Activated T-cell treated with anti-CD3 and anti-CD28 coated beads for 4 hours (primary cell): ENCODE measurements around the gene CNTNAP2.

ENCODE experiments used
- DNase-seq: peaks from one replicate; pipeline ENCODE4 v3.0.0-alpha.2; 2020

CNTNAP2 gene

DNA sequence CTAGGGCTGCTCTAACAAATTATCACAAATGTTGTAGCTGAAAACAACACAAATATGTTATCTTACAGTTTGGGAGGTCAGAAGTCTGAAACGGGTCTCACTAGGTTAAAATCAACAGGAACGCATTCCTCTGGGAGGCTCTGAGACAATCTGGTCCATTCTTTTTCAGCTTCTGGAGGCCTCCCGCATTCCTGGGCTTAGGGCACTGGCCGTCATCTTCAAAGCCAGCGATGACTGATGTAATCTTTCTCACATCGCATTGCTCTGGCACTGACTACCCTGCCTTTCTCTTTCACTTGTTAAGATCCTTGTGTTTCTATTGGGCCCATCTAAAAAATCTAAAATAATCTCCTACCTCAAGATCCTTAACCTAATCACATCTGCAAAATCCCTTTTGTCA is 1402.5 kb downstream of the CNTNAP2 start:
- DNase-seq, result no peak

DNA sequence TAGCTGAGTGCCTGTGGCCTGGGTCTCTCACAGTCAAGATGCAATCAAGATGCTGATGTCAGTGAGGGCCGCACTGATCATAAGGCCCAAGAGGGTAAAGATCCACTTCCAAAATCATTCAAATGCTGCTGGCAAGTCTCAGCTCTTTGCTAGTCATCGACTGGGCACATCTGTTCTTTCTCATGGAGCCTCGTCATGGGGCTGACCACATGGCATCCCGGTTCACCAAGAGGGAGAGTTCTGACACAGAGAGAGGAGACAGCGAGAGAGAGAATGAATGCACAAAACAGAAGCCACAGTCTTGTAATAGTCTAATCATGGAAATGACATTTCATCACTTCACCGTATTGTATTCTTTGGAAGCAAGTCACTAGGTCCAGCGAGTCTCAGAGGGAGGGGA is 1406.5 kb downstream of the CNTNAP2 start:
- no peak for DNase-seq

DNA sequence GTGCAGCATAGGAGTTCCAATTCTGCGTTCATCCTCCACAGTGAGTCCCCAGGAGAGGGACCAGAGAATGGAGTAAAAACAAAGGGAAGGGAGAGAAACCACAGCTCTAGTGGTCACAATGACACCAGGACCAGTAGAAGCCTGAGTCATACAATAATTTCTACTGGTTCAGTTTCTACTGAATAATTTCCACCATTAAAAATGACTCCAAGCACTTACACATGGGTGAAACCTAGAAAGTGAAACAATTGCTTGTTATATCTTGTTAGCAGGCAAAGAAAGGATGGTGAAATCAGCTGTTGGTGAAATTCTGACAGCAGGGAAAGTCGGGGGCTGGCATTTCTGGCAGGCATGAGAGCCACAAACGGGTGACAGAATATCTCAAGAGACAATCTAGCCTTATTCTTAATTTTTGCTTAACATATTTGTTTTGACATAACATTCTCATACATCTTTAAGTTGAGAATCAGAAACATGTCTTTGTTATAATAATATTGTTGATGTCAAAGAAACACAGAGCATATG is 1408.2 kb downstream of the CNTNAP2 start:
- DNase-seq, result no peak

DNA sequence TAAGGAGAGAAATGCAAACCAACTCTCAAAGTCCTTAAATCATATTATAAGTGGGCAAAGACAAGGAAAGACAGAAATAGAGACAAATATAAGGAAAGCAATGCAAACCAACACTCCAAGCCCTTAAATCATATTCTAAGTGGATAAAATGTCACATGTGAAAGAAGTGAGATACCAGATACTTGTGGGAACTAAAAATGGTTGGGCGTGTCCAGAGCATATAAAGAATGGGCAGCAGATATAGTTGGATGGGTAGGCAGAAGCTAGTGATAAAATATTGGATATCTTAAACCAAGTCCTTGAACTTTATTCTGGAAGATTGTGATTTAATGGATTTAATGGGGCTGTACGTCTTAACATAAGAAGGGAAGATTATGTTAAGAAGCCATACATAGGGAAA is 1408.7 kb downstream of the CNTNAP2 start:
- DNase-seq, result no peak

DNA sequence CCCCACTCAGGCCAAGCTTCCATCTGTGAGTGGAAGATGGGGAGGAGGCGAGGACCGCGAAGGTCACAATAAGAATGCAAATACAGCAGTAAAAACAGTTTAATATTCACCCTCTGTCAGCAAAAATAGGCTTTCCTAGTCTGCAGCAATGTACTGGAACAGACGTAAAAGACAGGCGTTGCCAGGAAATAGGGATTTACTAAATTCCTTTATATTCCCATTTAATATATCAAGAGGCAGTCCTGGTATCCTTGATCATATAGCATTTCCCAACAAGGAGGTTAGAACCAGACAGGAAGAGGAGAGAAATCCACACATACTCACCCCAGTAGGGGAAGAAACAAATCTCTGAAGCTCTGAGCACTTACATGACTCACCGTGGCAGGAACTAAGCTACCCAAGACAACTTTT is 1419.1 kb downstream of the CNTNAP2 start:
- DNase-seq, result no peak

DNA sequence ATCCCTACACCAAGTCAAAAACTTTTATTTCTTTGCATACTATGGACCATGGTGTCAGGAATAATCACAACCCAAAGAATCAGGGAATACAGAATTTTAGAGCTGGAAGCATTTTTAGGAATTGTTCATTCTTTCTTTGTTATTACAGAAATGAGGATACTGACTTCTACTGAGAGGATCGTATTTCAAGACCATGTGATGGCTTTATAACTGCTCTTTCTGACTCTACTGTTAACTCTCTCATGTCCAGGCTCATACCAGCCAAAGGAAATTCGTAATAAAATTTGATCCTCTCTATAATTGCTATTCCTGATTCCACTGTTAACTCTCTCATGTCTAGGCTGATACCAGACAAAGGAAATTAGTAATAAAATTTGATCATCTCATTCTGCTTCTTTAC is 1423.1 kb downstream of the CNTNAP2 start:
- no peak for DNase-seq

DNA sequence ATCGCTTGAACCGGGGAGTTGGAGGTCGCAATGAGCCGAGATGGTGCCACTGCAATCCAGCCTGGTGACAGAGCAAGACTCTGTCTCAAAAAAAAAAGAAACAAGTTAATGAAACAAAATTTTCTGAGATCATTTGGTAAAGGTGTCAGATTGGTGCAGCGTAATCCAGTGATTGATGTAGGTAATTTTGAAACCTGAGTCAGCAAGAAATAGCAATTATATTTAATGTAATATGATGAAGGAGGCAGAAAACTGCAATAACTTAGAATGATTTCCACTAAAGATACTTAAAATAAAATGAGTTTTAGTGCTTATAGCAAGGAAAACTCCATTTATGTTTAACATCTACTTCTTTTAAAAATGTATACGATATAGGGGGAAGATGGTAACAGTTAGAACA is 1424.1 kb downstream of the CNTNAP2 start:
- DNase-seq, result no peak

DNA sequence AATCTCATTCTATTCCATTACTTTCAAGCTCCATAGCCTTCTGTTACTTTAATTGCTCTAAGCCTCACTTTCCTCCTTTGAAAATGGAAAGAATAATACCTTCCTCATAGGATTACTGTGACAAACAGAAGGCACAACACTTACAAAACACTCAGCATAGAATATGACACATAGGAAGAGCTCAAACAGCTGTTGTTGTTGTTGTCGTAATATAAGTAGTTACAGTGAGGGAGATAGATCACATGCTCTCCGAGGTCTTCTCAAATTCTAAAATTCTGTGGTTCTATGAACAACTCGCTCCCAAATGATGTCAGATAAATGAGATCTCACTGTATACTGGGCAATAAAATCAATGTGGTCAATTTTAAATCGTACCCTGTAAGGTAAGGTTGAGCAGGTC is 1424.7 kb downstream of the CNTNAP2 start:
- no peak for DNase-seq

DNA sequence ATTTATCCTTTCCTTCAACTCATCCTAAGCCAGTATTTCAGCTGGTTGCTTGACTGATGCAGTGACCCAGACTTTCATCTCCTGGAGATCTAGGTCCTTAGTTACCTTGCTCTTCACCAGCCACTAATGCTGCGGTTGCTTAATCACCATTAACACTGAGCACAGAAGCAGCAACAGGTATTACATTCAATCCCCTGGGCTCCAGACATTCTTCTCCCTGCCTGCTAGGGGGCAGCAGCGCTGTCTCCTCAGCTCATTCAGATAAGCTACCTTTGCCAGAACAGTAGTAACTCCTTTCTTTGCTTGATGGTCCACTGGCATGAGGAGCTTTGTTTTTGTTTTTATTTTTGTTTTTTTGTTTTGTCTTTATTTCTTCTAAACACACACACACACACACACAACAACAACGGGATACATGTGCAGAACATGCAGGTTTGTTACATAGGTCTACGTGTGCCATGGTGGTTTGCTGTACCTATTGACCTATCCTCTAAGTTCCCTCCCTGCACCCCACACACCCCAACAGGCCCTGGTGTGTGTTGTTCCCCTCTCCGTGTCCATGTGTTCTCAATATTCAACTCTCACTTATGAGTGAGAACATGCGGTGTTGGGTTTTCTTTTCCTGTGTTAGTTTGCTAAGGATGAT is 1430.8 kb downstream of the CNTNAP2 start:
- DNase-seq, result no peak

DNA sequence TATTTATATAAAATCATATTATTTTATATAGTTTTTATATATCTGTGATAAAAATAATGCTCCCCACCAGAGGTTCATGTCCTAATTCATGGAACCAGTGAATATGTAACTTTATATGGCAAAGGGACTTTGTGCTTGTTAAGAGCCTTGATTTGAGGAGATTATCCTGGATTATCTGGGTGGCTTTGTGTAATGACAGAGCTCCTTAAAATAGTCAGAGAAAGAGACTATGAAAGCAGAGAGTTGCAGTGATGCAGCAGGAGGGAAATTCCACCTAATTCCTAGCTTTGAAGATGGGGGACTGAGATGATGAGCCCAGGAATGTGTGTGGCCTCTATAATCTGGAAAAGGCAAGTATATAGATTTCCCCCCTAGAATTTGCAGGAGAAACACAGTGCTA is 1439.7 kb downstream of the CNTNAP2 start:
- DNase-seq, result no peak

DNA sequence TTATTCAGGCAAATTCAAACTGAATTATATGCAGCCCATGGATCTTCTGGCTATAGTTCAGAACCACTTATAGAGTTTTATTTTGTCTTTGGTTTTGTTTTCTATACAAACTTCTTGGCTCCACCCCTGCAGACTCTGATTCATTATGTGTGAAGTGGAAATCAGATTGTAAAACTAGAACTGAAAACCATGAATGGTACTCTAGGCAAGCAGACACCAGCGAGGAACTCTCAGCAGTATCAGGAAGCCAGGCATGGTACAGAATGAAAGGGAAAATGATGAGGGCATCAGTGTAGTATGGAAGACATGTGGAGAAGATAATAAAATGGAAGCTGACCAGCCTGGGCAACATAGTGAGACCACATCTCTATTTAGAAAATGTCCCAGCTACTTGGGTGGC is 1447.1 kb downstream of the CNTNAP2 start:
- DNase-seq, result no peak

DNA sequence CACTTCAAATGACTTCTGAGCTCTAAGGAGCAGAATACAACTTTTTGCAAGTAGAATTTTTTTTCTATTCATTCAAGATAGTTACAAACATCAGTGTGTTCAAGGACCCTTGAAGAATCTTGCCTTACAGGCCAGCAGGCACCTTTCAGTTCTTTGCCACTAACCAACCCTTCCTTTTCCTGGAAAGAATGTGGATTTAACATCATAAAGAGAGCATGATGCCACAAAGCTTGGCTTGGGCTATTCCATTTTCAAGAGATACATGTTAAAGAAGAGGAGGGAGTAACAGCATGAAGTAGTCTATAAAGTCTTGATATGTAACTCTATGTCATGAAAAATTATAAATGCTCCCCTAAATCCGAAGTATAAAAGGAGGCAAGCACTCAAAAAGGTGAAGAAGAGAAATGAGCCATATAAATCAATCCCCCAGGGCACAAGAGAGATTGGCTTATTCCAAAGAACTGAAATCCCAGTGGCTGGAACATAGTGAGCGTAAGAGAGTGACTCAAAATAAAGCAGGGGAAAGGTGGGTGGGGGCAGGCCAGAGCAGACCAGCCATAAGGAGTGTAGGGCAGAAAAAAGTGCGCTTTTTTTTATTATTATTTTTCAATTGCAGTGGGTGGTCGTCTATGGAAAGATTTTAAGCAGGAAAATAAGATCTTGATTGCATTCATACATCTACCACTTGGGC is 1448.3 kb downstream of the CNTNAP2 start:
- DNase-seq, result no peak

DNA sequence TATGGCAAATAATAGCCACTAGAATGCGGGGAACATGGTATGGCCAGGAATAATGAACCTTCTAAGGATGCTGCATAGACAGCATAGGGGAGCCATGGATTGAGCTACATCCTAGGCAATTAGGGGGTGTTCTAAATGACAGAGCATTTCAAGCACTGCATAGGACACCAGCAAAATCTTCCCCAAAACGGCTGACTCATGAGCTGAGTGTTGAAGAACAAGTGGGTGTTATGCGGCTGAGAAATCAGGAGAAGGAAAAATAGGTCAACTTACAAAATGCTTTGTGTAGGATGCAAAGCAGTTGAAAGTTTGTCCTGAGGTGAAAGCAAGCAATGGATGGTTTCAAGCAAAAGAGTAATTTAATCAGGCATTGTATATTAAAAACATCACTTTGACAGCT is 1450.4 kb downstream of the CNTNAP2 start:
- DNase-seq, result no peak

DNA sequence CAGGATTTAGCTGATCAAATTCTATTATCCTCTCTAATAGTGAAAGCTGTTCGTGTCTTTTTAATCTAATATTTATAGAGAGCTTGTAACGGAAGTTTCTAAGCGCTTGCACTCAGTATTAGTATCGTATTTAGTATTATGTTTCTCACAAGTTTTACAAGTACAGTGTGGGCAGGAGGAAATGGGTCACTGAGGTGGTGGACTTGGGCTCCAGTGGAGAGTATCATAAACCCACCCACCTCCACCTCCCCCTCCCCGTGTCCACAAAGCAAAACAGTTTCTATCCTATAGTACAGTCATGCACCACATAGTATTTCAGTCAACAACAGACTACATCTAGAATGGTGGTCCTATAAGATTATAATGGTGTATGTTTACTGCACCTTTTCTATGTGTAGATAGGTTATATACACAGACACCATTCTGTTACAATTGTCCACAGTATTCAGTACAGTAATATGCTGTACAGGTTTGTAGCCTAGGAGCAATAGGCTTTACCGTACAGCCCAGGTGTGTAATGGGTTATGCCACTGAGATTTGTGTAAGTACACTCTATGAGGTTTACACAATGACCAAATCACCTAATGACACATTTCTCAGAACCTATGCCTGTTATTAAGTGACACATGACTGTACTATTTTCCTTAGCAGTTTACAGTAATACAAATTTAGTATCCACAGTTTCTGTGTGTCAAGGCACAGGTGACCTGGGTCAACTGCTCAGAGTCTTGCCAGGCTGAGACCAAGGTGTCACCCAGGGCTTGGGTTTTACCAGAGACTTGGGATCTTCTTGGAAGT is 1452.7 kb downstream of the CNTNAP2 start:
- no peak for DNase-seq

DNA sequence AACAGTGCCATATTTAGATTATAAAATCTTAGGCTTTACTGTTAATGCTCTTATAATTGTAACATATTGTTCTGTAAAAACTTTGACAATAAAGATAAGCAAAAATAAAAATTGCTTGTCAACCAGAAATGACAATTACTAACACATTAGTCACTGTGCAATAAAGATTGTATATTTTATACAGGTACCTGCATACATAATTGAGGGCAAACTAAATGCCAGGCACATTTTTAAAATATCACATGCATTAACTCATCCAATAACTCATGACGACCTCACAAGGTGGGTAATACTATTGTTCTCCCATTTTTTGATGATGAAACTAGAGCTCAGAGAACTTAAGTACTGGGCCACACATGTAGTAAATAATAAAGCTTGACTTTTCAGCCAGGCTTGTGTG is 1453.8 kb downstream of the CNTNAP2 start:
- no peak for DNase-seq

DNA sequence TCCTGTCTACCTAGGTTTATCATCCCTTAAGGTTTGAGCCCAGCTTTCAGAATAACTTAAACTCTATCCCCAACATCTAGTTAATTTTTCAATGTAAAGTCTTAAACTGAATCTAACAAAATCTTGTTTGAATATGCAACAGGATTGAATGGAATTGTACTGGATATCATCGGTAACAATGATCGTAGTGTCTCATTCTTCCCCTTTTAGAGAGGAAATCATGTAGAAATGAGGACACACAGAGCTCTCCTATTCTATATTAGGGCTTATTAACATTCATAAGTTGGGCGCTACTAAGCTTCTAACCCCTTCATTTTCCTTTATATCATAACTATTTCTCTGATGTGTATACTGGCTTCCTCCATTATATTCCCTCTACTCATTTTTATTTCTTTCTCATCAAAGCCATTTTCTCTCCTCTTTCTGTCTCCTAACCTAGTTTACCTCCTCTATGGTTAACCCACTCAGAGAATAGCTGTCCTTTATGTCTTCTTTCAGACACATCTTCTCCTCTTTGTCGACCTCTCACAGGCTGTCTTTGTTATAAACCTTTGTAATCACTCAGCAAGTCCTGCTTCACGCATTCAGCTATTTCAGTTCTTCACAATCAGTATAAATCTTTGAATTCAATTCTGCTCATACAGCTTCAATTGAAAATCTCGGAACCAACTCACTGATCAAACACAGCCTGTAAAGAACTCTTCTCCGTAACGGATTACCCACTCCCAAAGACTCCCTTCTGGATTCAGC is 1455.0 kb downstream of the CNTNAP2 start:
- no peak for DNase-seq

DNA sequence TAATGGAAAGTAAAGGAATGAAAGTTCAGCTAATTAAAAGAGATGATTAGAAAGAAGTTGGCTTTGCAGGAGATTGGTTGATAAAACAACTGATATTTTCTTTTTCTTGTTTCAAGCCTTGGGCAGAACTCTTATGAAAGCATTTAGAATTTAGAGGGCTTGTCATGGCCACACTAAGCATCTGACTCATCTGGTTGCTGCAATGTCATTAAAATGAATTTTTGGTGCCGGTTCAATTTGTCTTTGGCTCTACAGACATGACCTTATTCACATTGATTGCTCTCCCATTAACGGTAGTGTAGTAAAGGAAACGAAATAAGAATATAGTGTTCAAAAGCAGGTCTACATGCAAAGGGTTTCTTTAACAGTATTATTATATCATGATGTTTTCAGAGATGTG is 1461.6 kb downstream of the CNTNAP2 start:
- DNase-seq, result no peak

DNA sequence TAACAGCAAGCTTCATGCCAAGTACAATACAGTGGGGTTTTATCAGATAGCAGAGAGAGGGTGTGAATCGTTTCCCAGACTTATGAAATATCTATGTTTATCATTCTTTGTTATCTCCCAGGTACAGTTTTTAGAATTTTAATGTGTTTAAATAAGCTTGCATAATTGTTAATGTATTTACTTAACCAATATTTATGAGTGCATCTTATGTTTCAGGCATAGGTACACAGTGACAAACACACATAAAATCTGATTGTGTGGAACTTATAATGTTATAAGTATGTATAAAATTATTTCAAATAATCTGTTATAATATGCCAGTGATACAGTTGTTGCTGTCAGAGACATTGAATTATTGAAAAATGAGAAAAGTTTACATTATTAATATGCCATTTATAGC is 1462.5 kb downstream of the CNTNAP2 start:
- DNase-seq, result no peak

DNA sequence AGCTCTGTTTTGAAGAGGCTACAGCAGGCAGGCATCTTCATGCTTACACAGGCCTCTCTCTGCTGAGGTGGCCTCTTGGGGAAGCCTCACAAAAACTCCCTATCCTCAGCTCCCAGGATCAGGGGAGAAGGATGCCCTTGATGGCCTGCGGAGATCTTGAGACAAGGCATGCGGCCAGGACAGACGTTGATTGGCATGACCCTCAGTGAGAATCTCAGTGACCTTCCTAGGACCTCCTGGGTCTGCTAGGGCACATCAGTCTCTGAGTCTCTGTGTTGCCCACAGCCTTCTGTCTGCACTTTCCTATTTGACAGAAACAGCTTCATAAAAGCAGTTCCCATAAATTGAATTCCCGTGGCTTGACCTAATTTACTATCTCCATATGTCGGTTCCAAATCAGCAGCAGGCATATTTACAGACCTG is 1468.2 kb downstream of the CNTNAP2 start:
- DNase-seq, result no peak

DNA sequence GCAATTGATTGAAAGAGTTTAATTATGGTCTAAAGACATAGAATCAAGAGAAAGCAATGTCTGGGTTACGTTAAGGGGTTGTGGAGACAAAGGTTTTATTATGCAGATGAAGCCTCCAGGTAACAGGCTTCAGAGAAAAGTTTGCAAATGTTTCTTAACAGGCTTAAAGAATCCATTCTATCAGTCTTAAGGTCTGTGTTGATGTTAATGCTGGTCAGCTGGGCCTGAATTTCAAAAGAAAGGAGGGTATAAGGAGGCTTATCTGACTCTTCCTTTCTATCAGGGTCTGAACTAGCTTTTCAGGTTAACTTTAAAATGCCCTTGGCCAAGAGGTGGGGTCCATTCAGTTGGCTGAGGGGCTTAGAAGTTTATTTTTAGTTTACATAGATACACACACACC is 1469.5 kb downstream of the CNTNAP2 start:
- no peak for DNase-seq

DNA sequence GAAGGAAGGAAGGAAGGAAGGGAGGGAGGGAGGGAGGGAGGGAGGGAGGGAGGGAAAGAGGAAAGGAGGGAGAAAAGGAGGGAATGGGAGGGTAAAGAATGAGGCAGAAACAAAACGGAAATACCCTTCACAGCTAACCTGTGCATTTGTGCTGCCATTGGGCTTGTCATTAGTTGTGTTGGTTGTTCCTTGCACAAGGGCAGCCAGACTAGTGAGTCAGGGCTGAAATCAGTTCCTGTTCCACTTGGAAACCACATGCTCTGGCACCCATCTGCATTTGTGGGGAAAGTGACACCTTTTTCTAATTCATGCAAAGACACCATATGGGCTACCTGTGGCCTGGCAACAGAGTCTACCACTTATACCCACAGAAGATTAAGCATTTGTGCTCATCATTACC is 1469.9 kb downstream of the CNTNAP2 start:
- DNase-seq, result no peak

DNA sequence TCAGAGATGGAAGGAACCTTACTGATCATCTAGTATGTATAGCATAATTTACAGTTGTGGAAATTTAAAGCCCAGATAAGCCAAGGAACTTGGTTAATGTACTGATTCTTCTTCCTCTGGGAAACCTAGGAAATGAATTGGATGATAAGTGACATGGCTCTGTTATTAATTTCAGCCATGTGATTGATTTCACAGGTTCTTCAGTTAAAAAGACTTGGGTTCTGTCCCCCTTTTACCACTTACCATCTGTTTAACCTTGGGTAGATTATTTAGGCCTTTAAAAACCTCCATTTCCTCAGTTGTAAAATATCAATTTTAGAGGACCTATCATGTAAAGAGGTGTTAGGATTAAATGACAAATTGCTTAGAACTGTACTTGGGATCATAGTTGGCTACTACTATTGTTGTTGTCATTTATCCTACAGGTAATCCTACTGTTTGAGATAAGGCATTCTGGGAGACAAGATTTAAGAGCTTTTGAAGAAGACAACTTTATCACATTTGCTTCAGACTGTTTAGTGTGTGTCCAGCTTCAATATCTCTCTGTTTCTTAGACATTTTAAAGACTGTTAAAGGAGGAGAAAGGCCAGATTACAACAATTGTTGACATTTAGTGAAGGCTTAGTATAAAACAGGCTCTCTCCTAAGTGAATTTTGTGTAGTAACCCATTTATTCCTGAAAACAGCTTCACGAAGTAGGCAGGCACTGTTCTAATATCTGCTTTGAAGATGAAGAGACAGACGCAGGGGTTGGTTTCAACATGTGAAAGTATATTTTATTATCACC is 1476.9 kb downstream of the CNTNAP2 start:
- no peak for DNase-seq
